GM12891 (cell line): Measurements from ENCODE around the gene PADI6. TPM values are rescaled to one million over a fixed set of nuclear protein-coding genes. Genes with fewer than 3 reads are reported as not detected.

ENCODE experiments used
- DNase-seq: peaks from one replicate; pipeline ENCODE4 v3.0.0; 2011; ENCODE audit warnings: low spot score; ENCODE audit not compliant: insufficient read length
- FAIRE-seq: peaks from 2 replicates; lab custom pipeline; 2011; peaks lifted over from hg19 to GRCh38; lab: Jason Lieb, UNC
- PAX5 ChIP-seq: IDR thresholded peaks from 2 replicates; pipeline ENCODE4 v1.6.1; 2011; ENCODE audit warnings: low read length, moderate library complexity, mild to moderate bottlenecking; ENCODE audit not compliant: insufficient read depth, severe bottlenecking
- POLR2A ChIP-seq: IDR thresholded peaks from 2 replicates; pipeline ENCODE4 v1.6.1; 2011; ENCODE audit warnings: low read depth, low read length, control low read depth
- POLR2AphosphoS5 ChIP-seq: IDR thresholded peaks from 2 replicates; pipeline ENCODE4 v1.6.1; 2011; ENCODE audit warnings: low read depth, low read length, control low read depth
- POU2F2 ChIP-seq: IDR thresholded peaks from 2 replicates; pipeline ENCODE4 v1.6.1; 2011; ENCODE audit warnings: low read depth, mild to moderate bottlenecking, control low read depth, low read length, moderate library complexity
- SPI1 ChIP-seq: IDR thresholded peaks from 2 replicates; pipeline ENCODE4 v1.6.1; 2011; ENCODE audit warnings: low read depth, low read length, control low read depth
- TAF1 ChIP-seq: IDR thresholded peaks from 2 replicates; pipeline ENCODE4 v1.6.1; 2011; ENCODE audit warnings: low read depth, low read length, control low read depth
- polyA plus RNA-seq: library from polyadenylated mRNA; unstranded; fragments of >200 nt; gene quantifications from one replicate; pipeline ENCODE4 v1.2.1, GENCODE V29; 2012; ENCODE audit warnings: low read depth, missing spikeins, inconsistent platforms; ENCODE audit not compliant: missing spikeins

The PADI6 gene
- not detected for polyA plus RNA-seq

DNA sequence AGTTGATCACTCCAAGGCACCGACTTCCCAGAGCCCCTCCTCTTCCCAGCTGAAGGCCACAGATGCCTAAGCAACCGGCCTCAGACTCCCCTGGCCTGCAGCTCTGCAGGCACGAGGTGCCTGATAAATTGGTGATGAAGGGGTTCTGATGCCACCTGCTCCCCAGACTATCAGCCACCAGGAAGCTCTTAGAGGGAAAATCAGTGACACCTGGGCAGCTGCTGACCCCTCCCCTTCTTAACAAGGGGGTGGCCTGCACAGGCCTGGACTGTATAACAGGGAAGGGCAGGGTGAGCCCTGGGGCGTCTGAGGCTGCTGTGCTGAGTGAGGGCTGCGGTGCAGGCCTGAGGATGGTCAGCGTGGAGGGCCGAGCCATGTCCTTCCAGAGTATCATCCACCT is at the start of gene PADI6:
PADI6 (plus strand) TSS at position 301 of the 400 bp plus-strand sequence; CDS start at position 351, 50 bp downstream.
- FAIRE-seq (no peak), DNase-seq (no peak)
- no peak for TF ChIP-seq POLR2A
- no peak for TF ChIP-seq PAX5
- TF ChIP-seq TAF1 = no peak
- no peak for TF ChIP-seq POU2F2
- no peak for TF ChIP-seq POLR2AphosphoS5
- no peak for TF ChIP-seq SPI1

DNA sequence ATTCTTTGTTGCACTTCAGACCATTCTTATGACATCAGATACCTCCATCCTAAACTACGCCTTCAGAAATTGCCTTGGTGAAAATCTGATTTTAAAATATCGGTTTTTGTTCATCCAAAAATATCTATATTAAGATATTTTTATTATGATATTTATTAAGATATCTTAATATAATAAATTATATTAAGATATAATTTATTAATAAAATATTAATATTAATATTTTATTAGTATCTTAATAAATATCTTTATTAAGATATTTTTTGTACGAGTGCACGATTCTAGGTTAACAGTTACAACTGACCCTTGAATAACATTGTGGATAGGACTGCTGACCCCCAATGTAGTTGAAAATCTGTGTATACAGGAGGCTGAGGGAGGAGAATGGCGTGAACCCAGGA is 43.1 kb upstream of the PADI6 start:
- no peak for FAIRE-seq
- no peak for DNase-seq
- TF ChIP-seq TAF1 (no peak), POLR2A (no peak), POU2F2 (no peak), SPI1 (no peak), PAX5 (no peak), POLR2AphosphoS5 (no peak)

DNA sequence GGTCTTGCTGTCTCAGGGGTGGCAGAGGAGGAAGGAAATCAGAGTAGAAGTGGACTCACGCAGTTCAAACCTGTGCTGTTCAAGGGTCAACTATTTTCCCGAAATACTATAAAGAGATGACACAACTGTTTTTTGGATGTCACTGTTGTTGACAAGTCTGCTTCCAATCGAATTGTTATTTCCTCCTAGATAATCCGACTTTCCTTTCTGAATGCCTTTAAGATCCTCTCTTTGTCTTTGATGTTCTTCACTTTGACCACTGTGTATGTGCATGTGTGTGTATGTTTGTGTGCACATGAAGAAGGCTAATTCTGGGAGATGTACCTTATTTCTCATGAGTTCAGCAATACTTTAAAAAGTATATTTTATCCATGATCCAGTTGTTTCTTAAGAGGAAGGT is 42.4 kb upstream of the PADI6 start:
- no peak for FAIRE-seq
- DNase-seq = no peak
- no peak for TF ChIP-seq POU2F2
- no peak for TF ChIP-seq PAX5
- TF ChIP-seq TAF1 = no peak
- no peak for TF ChIP-seq POLR2AphosphoS5
- TF ChIP-seq POLR2A = no peak
- no peak for TF ChIP-seq SPI1

DNA sequence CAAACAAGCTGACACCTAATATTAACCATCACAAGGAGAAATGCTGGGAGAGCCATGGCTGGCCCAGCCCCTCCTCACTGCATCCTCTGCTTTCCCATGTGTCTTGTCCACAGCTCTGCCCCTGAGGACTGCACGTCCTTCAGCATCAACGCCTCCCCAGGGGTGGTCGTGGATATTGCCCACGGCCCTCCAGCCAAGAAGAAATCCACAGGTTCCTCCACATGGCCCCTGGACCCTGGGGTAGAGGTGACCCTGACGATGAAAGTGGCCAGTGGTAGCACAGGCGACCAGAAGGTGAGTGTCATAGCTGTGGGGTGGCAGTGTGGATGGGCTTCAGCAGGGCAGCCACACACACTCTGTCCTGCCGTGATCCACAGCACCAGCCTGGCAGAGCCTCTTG is 41.1 kb upstream of the PADI6 start:
- TF ChIP-seq TAF1 = no peak
- no peak for TF ChIP-seq POU2F2
- TF ChIP-seq SPI1 = no peak
- TF ChIP-seq PAX5 = no peak
- TF ChIP-seq POLR2AphosphoS5 = no peak
- no peak for TF ChIP-seq POLR2A
- no peak for FAIRE-seq
- no peak for DNase-seq

DNA sequence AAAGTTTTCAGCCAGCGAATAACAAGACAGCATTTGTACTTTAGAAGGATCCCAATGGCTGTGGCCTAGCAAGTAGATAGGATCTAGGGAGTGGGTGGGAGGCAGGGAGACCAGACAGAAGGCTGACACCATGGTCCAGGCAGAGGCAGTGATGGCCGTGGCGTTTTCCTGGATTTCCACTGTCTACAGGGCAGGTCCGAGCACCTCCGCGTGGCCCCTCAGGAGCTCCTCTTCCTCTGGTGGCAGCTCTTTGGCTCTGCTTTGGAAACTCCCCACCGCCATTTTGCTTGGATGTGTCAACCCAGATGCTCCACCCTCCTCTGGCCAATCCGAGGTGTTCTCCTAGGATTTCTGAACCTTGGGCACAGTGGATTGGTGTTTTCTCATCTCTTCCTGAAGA is 38.9 kb upstream of the PADI6 start:
- TF ChIP-seq POLR2A (no peak), POU2F2 (no peak), SPI1 (no peak), POLR2AphosphoS5 (no peak), PAX5 (no peak), TAF1 (no peak)
- DNase-seq = no peak
- no peak for FAIRE-seq

DNA sequence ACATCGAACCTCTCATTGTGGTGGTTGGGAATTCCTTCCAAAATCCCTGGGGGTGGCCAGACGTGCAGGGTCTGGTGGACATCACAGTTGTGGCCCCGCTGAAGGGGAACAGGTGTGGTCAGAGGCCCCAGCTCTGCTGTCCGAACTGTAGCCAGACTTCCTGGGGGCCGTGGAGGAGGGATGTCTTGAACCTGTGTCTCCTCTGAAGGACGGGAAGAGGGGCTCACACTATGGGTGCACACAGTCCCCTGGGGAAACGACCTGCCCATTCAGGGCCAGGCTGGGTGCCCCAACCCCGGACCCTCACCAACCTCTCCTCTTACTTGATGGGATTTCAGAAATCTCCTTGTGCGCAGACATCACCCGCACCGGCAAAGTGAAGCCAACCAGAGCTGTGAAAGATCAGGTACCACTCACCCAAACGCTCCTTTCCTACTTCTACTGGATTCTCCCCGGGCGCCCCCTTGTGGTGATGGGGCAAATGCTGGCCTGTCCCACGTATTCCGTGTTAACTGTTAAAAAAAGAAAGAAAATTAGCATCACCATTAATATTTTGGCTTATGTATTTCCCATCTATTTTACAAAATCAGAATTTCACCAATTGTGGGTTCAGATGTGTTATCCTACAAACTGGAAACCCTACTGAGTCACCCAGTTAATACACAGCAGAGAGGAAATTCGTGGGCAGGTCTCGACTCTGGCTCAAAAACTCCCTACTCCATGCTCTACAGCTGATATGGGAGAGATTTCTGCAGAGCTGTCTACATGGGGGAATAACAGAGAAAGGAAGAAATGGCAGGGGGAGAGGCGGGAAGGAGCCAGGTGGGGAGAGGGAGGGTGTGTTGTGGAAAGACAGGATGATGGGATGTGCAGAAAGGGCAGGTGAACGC is 35.9 kb upstream of the PADI6 start:
- peak; percentile 70 for FAIRE-seq
- peak; percentile 42 for DNase-seq
- no peak for TF ChIP-seq POU2F2
- no peak for TF ChIP-seq SPI1
- TF ChIP-seq POLR2A = no peak
- no peak for TF ChIP-seq POLR2AphosphoS5
- TF ChIP-seq TAF1 = no peak
- TF ChIP-seq PAX5 = no peak

DNA sequence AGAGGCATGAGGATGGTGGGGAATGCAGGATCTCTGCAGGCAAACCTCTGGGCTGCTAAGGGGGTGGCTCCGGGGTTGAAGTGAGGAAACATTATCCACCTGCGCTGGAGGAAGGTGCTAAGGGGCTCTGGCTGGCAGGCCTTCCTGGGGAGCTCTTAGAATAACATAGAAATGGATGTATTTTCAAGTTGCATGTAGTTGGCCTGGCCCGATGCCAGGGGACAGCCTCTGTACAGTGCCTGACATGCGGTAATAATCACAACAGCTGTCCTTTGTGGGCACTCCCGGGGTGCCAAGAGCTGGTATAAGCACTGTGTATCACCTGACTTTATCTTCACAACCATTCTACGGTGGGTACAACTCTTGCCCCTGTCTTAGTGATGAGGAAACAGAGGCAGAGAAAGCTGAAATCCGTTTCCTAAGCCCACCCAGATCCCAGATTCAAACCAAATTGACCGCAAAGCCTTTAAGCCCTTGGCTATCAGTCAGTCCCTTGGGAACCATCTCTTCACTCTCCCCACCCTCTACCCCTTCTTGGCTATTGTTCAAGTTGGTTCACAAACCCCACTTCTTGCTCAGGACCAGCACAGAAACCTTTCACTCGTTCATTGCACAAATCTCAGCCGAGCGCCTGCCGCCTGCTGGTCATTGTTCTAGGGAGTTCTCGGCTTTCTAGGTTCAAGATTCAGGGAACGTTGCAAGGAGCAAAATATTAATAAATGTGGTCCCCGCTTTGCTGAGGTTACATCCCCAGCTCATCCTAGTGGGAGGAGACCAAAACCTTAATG is 33.1 kb upstream of the PADI6 start:
- FAIRE-seq = no peak
- TF ChIP-seq SPI1 = no peak
- no peak for TF ChIP-seq TAF1
- no peak for TF ChIP-seq POLR2AphosphoS5
- no peak for TF ChIP-seq PAX5
- TF ChIP-seq POU2F2 = no peak
- no peak for TF ChIP-seq POLR2A
- no peak for DNase-seq

DNA sequence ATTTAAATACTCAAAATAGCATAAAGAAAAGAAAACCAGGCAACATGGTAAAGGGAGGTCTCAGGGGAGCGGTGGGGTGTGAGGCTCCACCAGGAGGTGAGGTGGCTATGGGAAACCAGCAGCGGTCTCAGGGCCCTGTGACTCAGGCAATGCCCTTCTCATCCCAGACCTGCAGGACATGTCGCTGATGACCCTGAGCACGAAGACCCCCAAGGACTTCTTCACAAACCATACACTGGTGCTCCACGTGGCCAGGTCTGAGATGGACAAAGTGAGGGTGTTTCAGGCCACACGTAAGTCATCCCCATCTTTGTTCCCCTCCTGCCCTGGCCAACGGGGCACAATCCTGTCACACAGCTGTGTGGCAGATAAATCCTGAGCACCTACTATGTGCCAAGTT is 32.5 kb upstream of the PADI6 start:
- TF ChIP-seq PAX5 (no peak), POLR2A (no peak), POU2F2 (no peak), TAF1 (no peak), SPI1 (no peak), POLR2AphosphoS5 (no peak)

DNA sequence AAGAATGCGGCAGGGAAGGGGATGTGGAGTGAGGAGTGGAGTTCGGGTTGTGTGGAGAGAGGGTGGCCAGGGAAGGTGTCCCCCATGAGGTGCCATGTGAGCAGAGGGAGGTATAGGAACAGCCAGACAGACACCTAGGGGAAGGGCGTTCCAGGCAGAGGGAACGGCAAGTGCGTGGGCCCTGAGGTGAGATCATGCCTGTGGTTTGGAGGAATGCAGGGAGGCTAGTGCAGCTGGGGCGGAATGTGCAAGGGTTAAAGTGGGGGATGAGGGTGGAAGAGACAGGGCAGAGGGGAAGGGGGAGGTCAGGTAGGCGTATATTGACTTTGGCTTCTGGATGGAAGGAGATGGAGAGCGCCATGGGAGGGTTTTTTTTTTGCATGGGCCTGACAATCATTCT is 31.6 kb upstream of the PADI6 start:
- no peak for TF ChIP-seq POLR2AphosphoS5
- TF ChIP-seq TAF1 = no peak
- TF ChIP-seq SPI1 = no peak
- TF ChIP-seq PAX5 = no peak
- no peak for TF ChIP-seq POU2F2
- no peak for TF ChIP-seq POLR2A
- no peak for DNase-seq
- FAIRE-seq = no peak

More for the DNA sequence above, 32.5 kb upstream of the PADI6 start:
- DNase-seq = no peak
- no peak for FAIRE-seq
